ENCODE data around the gene SLC34A3.

The SLC34A3 gene

DNA sequence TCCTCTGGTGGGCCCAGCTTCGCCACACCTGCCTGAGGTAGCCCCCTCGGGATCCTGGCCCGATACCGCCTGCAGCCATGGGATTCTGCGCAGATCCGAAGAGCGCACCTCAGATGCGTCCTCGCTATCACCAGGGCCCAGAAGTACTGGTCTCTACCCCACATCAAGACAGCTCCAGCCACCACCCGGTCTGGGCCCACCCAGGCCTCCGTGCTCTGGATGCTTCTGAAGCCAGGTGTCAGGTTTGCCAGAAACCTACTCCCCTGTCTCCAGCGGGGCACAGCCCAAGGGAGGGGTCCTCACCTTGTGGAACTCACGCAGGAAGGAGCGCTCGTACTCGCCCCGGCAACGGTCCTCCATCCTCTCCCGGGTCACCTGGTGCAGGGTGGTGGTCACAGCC, 44.8 kb upstream of the SLC34A3 start:
- TF ChIP-seq, protein P1, sequence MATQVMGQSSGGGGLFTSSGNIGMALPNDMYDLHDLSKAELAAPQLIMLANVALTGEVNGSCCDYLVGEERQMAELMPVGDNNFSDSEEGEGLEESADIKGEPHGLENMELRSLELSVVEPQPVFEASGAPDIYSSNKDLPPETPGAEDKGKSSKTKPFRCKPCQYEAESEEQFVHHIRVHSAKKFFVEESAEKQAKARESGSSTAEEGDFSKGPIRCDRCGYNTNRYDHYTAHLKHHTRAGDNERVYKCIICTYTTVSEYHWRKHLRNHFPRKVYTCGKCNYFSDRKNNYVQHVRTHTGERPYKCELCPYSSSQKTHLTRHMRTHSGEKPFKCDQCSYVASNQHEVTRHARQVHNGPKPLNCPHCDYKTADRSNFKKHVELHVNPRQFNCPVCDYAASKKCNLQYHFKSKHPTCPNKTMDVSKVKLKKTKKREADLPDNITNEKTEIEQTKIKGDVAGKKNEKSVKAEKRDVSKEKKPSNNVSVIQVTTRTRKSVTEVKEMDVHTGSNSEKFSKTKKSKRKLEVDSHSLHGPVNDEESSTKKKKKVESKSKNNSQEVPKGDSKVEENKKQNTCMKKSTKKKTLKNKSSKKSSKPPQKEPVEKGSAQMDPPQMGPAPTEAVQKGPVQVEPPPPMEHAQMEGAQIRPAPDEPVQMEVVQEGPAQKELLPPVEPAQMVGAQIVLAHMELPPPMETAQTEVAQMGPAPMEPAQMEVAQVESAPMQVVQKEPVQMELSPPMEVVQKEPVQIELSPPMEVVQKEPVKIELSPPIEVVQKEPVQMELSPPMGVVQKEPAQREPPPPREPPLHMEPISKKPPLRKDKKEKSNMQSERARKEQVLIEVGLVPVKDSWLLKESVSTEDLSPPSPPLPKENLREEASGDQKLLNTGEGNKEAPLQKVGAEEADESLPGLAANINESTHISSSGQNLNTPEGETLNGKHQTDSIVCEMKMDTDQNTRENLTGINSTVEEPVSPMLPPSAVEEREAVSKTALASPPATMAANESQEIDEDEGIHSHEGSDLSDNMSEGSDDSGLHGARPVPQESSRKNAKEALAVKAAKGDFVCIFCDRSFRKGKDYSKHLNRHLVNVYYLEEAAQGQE (IDR thresholded peaks at IDR 0.05; ENCODE audit: insufficient read depth in 1 of 2, low read depth in 2 of 2, low read length in 2 of 2): no peak
- TF ChIP-seq SIN3A (IDR thresholded peaks at IDR 0.05; ENCODE audit: borderline replicate concordance, insufficient read depth, low read length): no peak
- TF ChIP-seq FOXP2 (optimal IDR thresholded peaks at IDR 0.05; ENCODE audit: borderline replicate concordance, extremely low read depth, extremely low read length, insufficient read depth): no peak
- no peak for TF ChIP-seq TAF1 (IDR thresholded peaks at IDR 0.05; ENCODE audit: borderline replicate concordance, insufficient read depth, low read length)
- TF ChIP-seq POLR2AphosphoS5 (IDR thresholded peaks at IDR 0.05; ENCODE audit: low read depth, low read length): no peak

DNA sequence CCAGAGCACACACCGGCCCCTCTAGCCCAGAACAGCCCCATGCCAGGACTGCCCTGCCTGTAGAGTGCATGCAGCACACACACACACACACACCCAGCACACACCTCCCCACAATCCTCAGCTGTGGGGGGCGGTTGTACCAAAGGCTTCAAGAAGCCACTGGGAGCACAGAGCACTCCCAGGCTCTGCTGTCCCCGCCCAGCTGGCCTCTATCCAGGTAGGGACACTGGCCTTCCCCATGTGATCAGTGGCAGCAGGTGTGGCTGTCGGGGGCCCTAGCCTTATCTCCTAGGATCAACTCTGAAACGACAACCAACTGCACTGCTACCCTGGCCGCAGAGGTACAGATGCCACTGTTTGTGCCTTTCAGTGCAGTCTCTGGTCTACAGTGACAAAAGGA, 44.3 kb upstream of the SLC34A3 start:
- TF ChIP-seq SIN3A (IDR thresholded peaks at IDR 0.05; ENCODE audit: borderline replicate concordance, insufficient read depth, low read length): no peak

DNA sequence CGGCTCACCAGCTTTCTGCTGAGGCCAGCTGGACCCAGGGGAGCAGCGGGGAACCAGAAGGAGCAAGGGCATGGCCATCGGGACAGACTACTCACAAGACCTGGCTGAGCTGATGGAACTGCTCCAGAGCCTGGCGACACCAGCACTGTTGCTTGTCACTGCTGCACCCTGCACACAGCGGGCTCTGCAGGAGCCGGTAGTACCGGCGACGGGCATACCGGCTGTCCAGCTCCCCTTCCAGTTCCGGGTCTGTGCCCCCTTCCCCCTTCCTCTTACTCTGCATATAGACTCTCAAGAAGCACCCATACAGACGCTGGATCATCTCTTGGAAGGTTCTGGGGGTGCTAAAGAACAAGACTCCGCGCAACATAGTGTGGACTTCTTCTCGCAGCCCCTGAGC, 43.3 kb upstream of the SLC34A3 start:
- TF ChIP-seq FOXP2 (optimal IDR thresholded peaks at IDR 0.05; ENCODE audit: borderline replicate concordance, extremely low read depth, extremely low read length, insufficient read depth) (no peak), POLR2AphosphoS5 (IDR thresholded peaks at IDR 0.05; ENCODE audit: low read depth, low read length) (no peak), SIN3A (IDR thresholded peaks at IDR 0.05; ENCODE audit: borderline replicate concordance, insufficient read depth, low read length) (no peak), TAF1 (IDR thresholded peaks at IDR 0.05; ENCODE audit: borderline replicate concordance, insufficient read depth, low read length) (no peak)
- TF ChIP-seq, protein P1 (IDR thresholded peaks at IDR 0.05; ENCODE audit: insufficient read depth in 1 of 2, low read depth in 2 of 2, low read length in 2 of 2): no peak

DNA sequence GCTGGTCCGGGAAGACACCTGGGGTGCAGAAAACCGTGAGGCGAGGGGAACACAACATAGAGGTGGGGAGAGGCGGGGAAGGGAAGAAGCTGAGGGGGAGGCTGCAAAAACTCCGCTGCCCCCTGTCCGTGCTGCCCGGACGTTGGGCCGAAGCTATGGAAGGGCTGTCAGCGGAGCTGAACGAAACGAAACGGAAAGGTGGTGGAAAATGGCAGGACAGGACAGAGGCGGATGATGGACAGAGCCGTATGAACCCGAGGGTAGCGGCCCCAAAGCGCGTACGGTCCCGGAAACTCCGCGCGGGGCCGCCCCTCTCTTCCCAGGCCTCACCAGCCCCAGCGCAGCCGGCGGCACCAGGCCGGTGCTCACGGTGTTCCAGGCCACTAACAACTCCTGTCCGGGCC, 42.6 kb upstream of the SLC34A3 start:
- TF ChIP-seq FOXP2 (optimal IDR thresholded peaks at IDR 0.05; ENCODE audit: borderline replicate concordance, extremely low read depth, extremely low read length, insufficient read depth) (no peak), SIN3A (IDR thresholded peaks at IDR 0.05; ENCODE audit: borderline replicate concordance, insufficient read depth, low read length) (no peak), TAF1 (IDR thresholded peaks at IDR 0.05; ENCODE audit: borderline replicate concordance, insufficient read depth, low read length) (no peak), POLR2AphosphoS5 (IDR thresholded peaks at IDR 0.05; ENCODE audit: low read depth, low read length) (no peak)
- TF ChIP-seq, protein P1 (IDR thresholded peaks at IDR 0.05; ENCODE audit: insufficient read depth in 1 of 2, low read depth in 2 of 2, low read length in 2 of 2): no peak

DNA sequence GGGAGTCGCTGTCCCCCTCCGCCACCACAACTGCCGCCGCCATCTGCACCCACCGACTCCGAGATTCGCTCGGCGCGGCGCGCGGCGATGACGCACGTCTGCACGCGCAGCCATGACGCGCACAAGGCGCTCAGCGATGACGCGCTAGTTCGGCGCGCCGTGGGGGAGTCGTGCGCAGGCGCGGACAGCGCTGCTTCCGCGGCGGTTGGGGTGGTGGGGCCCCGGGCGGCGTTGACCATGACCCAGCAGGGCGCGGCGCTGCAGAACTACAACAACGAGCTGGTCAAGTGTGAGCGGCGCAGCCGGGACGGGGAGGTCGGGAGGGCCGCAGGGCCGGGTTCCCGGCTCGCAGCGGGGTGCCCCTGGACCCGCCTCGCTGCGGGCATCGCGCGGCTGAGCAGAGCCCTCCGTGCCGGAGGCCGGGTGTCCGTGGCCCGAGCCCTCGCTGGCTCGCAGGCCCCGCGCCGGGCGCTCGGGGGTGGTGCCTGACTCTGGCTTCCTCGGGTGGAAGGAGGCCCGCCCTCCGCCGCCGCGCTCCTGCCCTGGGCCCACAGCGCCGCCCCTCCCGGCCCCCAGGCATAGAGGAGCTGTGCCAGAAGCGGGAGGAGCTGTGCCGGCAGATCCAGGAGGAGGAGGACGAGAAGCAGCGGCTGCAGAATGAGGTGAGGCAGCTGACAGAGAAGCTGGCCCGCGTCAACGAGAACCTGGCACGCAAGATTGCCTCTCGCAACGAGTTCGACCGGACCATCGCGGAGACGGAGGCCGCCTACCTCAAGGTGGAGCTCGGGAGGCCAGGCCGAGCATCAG, 42.0 kb upstream of the SLC34A3 start, which contains the start of the genes ANAPC2 and SSNA1:
Gene ANAPC2 (minus strand): TSS at position 71 of the 807 bp plus-strand sequence. CDS start 28 bp downstream, at position 43.
Gene SSNA1 (plus strand): TSS at position 187 of the 807 bp plus-strand sequence. CDS start 51 bp downstream, at position 238.
- peak; percentile 26; the same call in 1 of the 2 replicates for TF ChIP-seq TAF1 (IDR thresholded peaks at IDR 0.05; ENCODE audit: borderline replicate concordance, insufficient read depth, low read length)
- TF ChIP-seq, protein P1 (IDR thresholded peaks at IDR 0.05; ENCODE audit: insufficient read depth in 1 of 2, low read depth in 2 of 2, low read length in 2 of 2): peak in 1 of 2 experiments; percentile 51; a peak in 1 of 4 replicates
- TF ChIP-seq SIN3A (IDR thresholded peaks at IDR 0.05; ENCODE audit: borderline replicate concordance, insufficient read depth, low read length): no peak; the same call in 1 of the 2 replicates
- TF ChIP-seq POLR2AphosphoS5 (IDR thresholded peaks at IDR 0.05; ENCODE audit: low read depth, low read length): peak; percentile 82

All from PFSK-1 (cell line).